ENCODE data around the gene RAMP2. TPM values are rescaled to one million over a fixed set of nuclear protein-coding genes. Genes with fewer than 3 reads are reported as not detected.

The RAMP2 gene
- total and polyA plus RNA-seq, 2 of the 13 experiments (the other 11 are each of a cell fraction or from before 2014, with no cell fraction given), result 1.4 to 5.2 TPM

DNA sequence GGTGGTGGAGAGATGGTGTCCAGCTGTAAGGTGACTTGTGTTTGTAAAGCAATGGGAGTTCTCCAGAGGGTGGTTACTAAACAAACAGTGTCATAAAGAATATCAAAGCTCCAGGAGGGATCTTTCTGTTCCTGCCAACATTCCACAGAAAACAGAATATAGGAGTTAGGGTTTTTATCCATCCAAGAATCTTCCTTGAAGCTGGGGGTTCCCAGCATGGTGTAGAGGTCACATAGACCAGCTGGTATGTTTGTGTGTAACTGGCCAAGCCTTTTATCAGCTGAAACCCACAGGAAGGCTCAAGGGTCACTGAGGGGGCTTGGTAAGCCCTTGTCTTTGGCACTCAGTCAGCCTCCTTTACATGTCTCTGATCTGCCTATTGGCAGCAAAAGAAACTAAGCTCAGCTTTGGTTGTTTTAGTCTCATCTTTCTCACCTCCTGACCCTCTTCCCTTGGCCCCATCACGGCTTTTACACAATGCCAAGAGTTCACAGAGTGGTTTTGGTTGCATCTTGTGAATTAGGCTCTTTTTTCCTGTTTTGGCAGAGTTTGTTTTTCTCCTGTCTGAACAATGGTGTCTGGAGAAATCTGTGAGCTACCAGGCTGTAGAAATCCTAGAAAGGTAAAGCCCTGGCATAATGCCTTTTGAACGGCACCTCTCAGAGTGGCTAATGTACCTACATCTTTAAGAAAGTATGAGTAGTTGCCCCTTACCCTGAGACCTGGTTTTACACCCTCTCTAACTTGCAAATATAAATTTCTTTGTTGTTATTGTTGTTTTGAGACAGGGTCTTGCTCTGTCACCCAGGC, 42.3 kb downstream of the RAMP2 start (continued):
- no peak for TF ChIP-seq ZEB1 (IDR thresholded peaks at IDR 0.05; ENCODE audit: insufficient replicate concordance, low read depth)
- TF ChIP-seq NCOR1 (IDR thresholded peaks at IDR 0.05; ENCODE audit: borderline replicate concordance, low read length), result peak; percentile 71; the same call in 1 of the 2 replicates
- 0 out of 2 replicates have a peak, but pooled peaks have one; percentile 50 for TF ChIP-seq ZNF441 (CRISPR knock-in tag; IDR thresholded peaks at IDR 0.05; ENCODE audit: borderline replicate concordance)
- 0 out of 2 replicates have a peak, but pooled peaks have one; percentile 52 for TF ChIP-seq TP53 (CRISPR knock-in tag; conservative IDR thresholded peaks at IDR 0.05)
- TF ChIP-seq HMG20A (CRISPR knock-in tag; IDR thresholded peaks at IDR 0.05; ENCODE audit: borderline replicate concordance), result peak; percentile 39; the same call in 1 of the 2 replicates
- TF ChIP-seq ZNF24 (IDR thresholded peaks at IDR 0.05), result no peak
- TF ChIP-seq, protein P1, sequence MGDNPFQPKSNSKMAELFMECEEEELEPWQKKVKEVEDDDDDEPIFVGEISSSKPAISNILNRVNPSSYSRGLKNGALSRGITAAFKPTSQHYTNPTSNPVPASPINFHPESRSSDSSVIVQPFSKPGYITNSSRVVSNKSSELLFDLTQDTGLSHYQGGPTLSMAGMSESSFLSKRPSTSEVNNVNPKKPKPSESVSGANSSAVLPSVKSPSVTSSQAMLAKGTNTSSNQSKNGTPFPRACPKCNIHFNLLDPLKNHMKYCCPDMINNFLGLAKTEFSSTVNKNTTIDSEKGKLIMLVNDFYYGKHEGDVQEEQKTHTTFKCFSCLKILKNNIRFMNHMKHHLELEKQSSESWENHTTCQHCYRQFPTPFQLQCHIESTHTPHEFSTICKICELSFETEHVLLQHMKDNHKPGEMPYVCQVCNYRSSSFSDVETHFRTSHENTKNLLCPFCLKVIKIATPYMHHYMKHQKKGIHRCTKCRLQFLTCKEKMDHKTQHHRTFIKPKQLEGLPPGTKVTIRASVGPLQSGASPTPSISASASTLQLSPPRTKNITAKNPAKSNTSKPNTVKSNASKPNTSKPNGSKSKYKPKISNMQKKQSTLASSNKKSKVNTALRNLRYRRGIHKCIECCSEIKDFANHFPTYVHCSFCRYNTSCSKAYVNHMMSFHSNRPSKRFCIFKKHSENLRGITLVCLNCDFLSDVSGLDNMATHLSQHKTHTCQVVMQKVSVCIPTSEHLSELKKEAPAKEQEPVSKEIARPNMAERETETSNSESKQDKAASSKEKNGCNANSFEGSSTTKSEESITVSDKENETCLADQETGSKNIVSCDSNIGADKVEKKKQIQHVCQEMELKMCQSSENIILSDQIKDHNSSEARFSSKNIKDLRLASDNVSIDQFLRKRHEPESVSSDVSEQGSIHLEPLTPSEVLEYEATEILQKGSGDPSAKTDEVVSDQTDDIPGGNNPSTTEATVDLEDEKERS (CRISPR knock-in tag; IDR thresholded peaks at IDR 0.05), result 0 out of 2 replicates have a peak, but pooled peaks have one; percentile 60
- TF ChIP-seq ZNF564 (CRISPR knock-in tag; IDR thresholded peaks at IDR 0.05), result 0 out of 2 replicates have a peak, but pooled peaks have one; percentile 11
- peak; percentile 60; the same call in 1 of the 2 replicates for TF ChIP-seq ZNF232 (CRISPR knock-in tag; IDR thresholded peaks at IDR 0.05; ENCODE audit: borderline replicate concordance)
- TF ChIP-seq YEATS2 (CRISPR knock-in tag; IDR thresholded peaks at IDR 0.05; ENCODE audit: borderline replicate concordance), result peak; percentile 15; the same call in 1 of the 2 replicates
- peak; percentile 69; the same call in 1 of the 2 replicates for TF ChIP-seq HDAC2 (CRISPR knock-in tag; IDR thresholded peaks at IDR 0.05)
- peak; percentile 68; the same call in 1 of the 2 replicates for TF ChIP-seq NR2F2 (IDR thresholded peaks at IDR 0.05; ENCODE audit: borderline replicate concordance, low read depth)
- no peak for TF ChIP-seq SRSF9 (IDR thresholded peaks at IDR 0.05; ENCODE audit: borderline replicate concordance, insufficient read depth, low read depth, low read length, poor library complexity, severe bottlenecking)
- TF ChIP-seq ZNF335 (CRISPR knock-in tag; IDR thresholded peaks at IDR 0.05), result peak; percentile 2; the same call in 1 of the 2 replicates
- no peak for TF ChIP-seq ZNF274 (CRISPR knock-in tag; IDR thresholded peaks at IDR 0.05)
- TF ChIP-seq, protein P2, sequence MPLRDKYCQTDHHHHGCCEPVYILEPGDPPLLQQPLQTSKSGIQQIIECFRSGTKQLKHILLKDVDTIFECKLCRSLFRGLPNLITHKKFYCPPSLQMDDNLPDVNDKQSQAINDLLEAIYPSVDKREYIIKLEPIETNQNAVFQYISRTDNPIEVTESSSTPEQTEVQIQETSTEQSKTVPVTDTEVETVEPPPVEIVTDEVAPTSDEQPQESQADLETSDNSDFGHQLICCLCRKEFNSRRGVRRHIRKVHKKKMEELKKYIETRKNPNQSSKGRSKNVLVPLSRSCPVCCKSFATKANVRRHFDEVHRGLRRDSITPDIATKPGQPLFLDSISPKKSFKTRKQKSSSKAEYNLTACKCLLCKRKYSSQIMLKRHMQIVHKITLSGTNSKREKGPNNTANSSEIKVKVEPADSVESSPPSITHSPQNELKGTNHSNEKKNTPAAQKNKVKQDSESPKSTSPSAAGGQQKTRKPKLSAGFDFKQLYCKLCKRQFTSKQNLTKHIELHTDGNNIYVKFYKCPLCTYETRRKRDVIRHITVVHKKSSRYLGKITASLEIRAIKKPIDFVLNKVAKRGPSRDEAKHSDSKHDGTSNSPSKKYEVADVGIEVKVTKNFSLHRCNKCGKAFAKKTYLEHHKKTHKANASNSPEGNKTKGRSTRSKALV (CRISPR knock-in tag; IDR thresholded peaks at IDR 0.05), result 0 out of 2 replicates have a peak, but pooled peaks have one; percentile 25
- no peak for TF ChIP-seq BORCS8-MEF2B (CRISPR knock-in tag; IDR thresholded peaks at IDR 0.05)
- TF ChIP-seq REPIN1 (CRISPR knock-in tag; IDR thresholded peaks at IDR 0.05; ENCODE audit: borderline replicate concordance, low read depth), result peak; percentile 59; the same call in 1 of the 2 replicates
